Activated CD4-positive, alpha-beta T cell treated with anti-CD3 and anti-CD28 coated beads, Interleukin-2, amount 10 ng/mL, durations not matched to agents 7 days and 5 days (primary cell): Measurements from ENCODE around the gene DIP2A. TPM values are rescaled to one million over a fixed set of nuclear protein-coding genes. Genes with fewer than 3 reads are reported as not detected.
A peak's percentile ranks its signal among the peaks of the same experiment; 100 is the strongest.

ENCODE experiments used
- CTCF ChIA-PET: fragments of 350-600 bp; sonication (Branson Sonifier 250); formaldehyde crosslinking; loops from one replicate; lab custom pipeline; 2021; ENCODE audit warnings: antibody characterized with exemption; lab: Charles Lee
- POLR2A ChIA-PET: fragments of 350-600 bp; sonication (Branson Sonifier 250); formaldehyde crosslinking; loops from one replicate; lab custom pipeline; 2021; ENCODE audit warnings: antibody characterized with exemption; lab: Charles Lee
- DNase-seq: peaks from one replicate; pipeline ENCODE4 v3.0.0-alpha.2; 2020
- H3K27ac Mint-ChIP-seq: one replicate; pipeline ENCODE4 v1.8.0; 2021; ENCODE audit warnings: mild to moderate bottlenecking, moderate library complexity, mixed read lengths
- H3K27me3 Mint-ChIP-seq: one replicate; pipeline ENCODE4 v1.8.0; 2021; ENCODE audit warnings: mixed read lengths
- H3K36me3 Mint-ChIP-seq: one replicate; pipeline ENCODE4 v1.8.0; 2021; ENCODE audit warnings: low read depth, mixed read lengths
- H3K4me1 Mint-ChIP-seq: one replicate; pipeline ENCODE4 v1.8.0; 2021; ENCODE audit warnings: mixed read lengths
- H3K4me3 Mint-ChIP-seq: one replicate; pipeline ENCODE4 v1.8.0; 2021; ENCODE audit warnings: mild to moderate bottlenecking, moderate library complexity, mixed read lengths
- H3K9me3 Mint-ChIP-seq: one replicate; pipeline ENCODE4 v1.8.0; 2021; ENCODE audit warnings: mixed read lengths
- total RNA-seq, 2 experiments: library from RNA; stranded (reverse); gene quantifications; one replicate each; pipeline ENCODE4 v1.2.3, GENCODE V29; 2021

DIP2A gene
- total RNA-seq, 2 experiments from 2014 or later, result 57.6 to 62.1 TPM

DNA sequence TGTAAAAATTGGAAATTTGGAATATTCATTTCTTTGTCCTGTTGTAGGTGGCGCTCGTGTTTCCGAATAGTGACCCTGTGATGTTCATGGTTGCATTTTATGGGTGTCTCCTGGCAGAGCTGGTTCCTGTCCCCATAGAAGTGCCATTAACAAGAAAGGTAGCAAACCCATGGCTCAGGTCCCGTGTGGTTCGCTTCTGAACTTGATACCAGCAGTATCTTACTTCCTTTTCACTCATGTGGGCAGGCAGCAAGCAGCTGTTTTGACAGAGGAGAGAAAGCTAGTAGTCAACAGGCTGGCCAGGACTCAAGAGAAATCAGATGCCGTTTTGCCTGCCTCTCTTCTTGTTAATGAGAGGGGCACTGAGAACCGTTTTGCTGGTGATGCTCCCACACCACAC, 73.4 kb downstream of the DIP2A start:
- H3K36me3 Mint-ChIP-seq, result peaks cover 44% of the 10 kb centered on the region
- peaks cover 26% of the 10 kb centered on the region for H3K4me1 Mint-ChIP-seq
- no peaks in the 10 kb centered on the region for H3K9me3 Mint-ChIP-seq
- ChIA-PET POLR2A (interaction anchor here (0.6 kb wide), 1 partner anchor 198 kb away, joined by 3 read pairs; no protein-coding TSS in a partner anchor), CTCF (interaction anchor here (0.7 to 0.8 kb wide), 2 partner anchors 31 to 126 kb away, joined by 3 read pairs; no protein-coding TSS in a partner anchor)
- no peak overlapping the region for H3K4me3 Mint-ChIP-seq
- DNase-seq, result peak; percentile 38
- H3K27ac Mint-ChIP-seq, result peak overlapping the region; percentile 70
- H3K27me3 Mint-ChIP-seq, result no peaks in the 10 kb centered on the region

DNA sequence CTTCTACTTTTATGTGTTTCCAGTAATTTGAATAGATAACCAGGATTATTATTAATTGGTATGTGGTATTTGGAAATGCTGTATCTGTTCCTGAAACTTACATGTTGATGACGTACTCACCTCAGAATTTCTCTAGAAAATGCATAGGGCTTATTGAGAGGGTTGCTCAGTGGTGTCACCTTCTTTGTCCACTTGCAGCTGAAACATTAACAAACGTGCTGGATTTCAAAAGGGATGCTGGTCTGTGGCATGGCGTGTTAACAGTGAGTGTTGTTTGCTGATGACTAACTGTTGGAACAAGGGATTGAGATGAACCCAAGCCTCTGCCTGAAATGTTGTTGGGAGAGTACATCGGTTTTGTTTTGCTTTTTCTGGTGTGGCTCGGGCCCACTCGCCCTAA, 78.3 kb downstream of the DIP2A start:
- peaks cover 43% of the 10 kb centered on the region for H3K4me1 Mint-ChIP-seq
- peaks cover 62% of the 10 kb centered on the region for H3K36me3 Mint-ChIP-seq
- ChIA-PET POLR2A (no interaction called here), CTCF (no interaction called here)
- no peaks in the 10 kb centered on the region for H3K27me3 Mint-ChIP-seq
- no peak overlapping the region for H3K4me3 Mint-ChIP-seq
- DNase-seq, result no peak
- peak overlapping the region; percentile 3 for H3K27ac Mint-ChIP-seq
- H3K9me3 Mint-ChIP-seq, result no peaks in the 10 kb centered on the region

- Mint-ChIP-seq H3K27me3 (no peaks in the 10 kb centered on the region), H3K36me3 (peaks cover 64% of the 10 kb centered on the region), H3K4me1 (peaks cover 39% of the 10 kb centered on the region), H3K4me3 (no peak overlapping the region), H3K9me3 (no peaks in the 10 kb centered on the region), H3K27ac (peak overlapping the region; percentile 80)
- no peak for DNase-seq
- ChIA-PET CTCF (interaction anchor here (0.8 to 1.3 kb wide), 4 partner anchors 10 to 129 kb away, joined by 3 to 4 read pairs (median 4); no protein-coding TSS in a partner anchor), POLR2A (no interaction called here)
Observed at GRCh38 chr21:46538262-46538661, 79.6 kb downstream of the DIP2A start.

- Mint-ChIP-seq H3K27ac (peak overlapping the region; percentile 68), H3K27me3 (no peaks in the 10 kb centered on the region), H3K4me3 (no peak overlapping the region), H3K36me3 (peaks cover 67% of the 10 kb centered on the region), H3K4me1 (peaks cover 47% of the 10 kb centered on the region), H3K9me3 (no peaks in the 10 kb centered on the region)
- POLR2A ChIA-PET, result no interaction called here
- CTCF ChIA-PET, result interaction anchor here (1.1 to 1.3 kb wide), 2 partner anchors 30 to 129 kb away, joined by 3 to 4 read pairs; no protein-coding TSS in a partner anchor
- DNase-seq, result no peak
Observed at GRCh38 chr21:46538851-46539666, 80.4 kb downstream of the DIP2A start.

DNA sequence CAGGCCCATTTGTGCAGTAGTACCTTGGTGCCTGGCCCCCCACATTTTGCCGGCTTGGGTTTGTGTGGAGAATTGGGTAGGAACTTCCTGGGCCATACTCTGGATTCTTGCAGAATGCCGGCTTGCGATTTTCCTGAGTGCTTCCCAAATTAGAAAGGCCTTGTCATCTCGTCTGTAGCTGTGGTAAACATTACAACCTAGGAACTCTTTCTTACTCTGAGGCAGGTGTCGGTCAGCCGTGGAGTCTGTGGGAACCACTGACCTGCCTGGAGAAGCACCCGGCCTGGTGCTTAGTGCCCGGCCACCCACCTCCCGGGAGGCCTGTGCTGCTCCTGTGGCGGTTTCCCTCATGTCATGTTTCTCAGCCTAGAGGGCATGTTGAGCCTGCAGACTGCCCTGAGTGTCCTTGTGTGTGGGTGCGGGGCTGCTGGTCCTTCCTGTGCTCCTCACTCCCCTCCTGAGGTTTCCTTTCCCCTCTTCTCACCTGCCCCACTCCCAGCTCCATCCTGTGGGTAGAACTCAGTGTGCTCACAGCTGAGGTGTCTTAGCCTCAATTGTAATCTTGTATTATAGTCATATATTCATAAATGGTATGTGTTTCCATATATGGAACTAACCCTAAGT, 81.5 kb downstream of the DIP2A start:
- H3K4me1 Mint-ChIP-seq, result peaks cover 57% of the 10 kb centered on the region
- CTCF ChIA-PET, result interaction anchor here (0.7 kb wide), 1 partner anchor 43 kb away, joined by 4 read pairs; no protein-coding TSS in a partner anchor

GRCh38 chr21:46542588-46543124, 84.0 kb downstream of the DIP2A start:
- H3K27me3 Mint-ChIP-seq, result no peaks in the 10 kb centered on the region
- DNase-seq, result no peak
- no peaks in the 10 kb centered on the region for H3K9me3 Mint-ChIP-seq
- H3K4me1 Mint-ChIP-seq, result peaks cover 55% of the 10 kb centered on the region
- H3K4me3 Mint-ChIP-seq, result no peak overlapping the region
- H3K27ac Mint-ChIP-seq, result no peak overlapping the region
- CTCF ChIA-PET, result interaction anchor here (0.7 kb wide), 1 partner anchor 13 kb away, joined by 7 read pairs; no protein-coding TSS in a partner anchor
- POLR2A ChIA-PET, result no interaction called here
- H3K36me3 Mint-ChIP-seq, result peaks cover 75% of the 10 kb centered on the region

More for the DNA sequence above, 81.5 kb downstream of the DIP2A start:
- DNase-seq, result peak; percentile 34
- Mint-ChIP-seq H3K36me3 (peaks cover 69% of the 10 kb centered on the region), H3K9me3 (no peaks in the 10 kb centered on the region), H3K27ac (peak overlapping the region; percentile 73), H3K27me3 (no peaks in the 10 kb centered on the region), H3K4me3 (no peak overlapping the region)
- POLR2A ChIA-PET, result no interaction called here

- no peak for DNase-seq
- peak overlapping the region; percentile 80 for H3K27ac Mint-ChIP-seq
- H3K4me3 Mint-ChIP-seq, result no peak overlapping the region
- H3K36me3 Mint-ChIP-seq, result peaks cover 76% of the 10 kb centered on the region
- H3K4me1 Mint-ChIP-seq, result peaks cover 59% of the 10 kb centered on the region
- H3K9me3 Mint-ChIP-seq, result peaks cover 3% of the 10 kb centered on the region
- CTCF ChIA-PET, result no interaction called here
- POLR2A ChIA-PET, result no interaction called here
- no peaks in the 10 kb centered on the region for H3K27me3 Mint-ChIP-seq
Observed at GRCh38 chr21:46543306-46543705, 84.6 kb downstream of the DIP2A start.

- no peak overlapping the region for H3K4me3 Mint-ChIP-seq
- H3K9me3 Mint-ChIP-seq, result peaks cover 7% of the 10 kb centered on the region
- ChIA-PET CTCF (no interaction called here), POLR2A (no interaction called here)
- DNase-seq, result no peak
- peak overlapping the region; percentile 80 for H3K27ac Mint-ChIP-seq
- no peaks in the 10 kb centered on the region for H3K27me3 Mint-ChIP-seq
- peaks cover 81% of the 10 kb centered on the region for H3K36me3 Mint-ChIP-seq
- peaks cover 65% of the 10 kb centered on the region for H3K4me1 Mint-ChIP-seq
Observed at GRCh38 chr21:46544003-46544402, 85.3 kb downstream of the DIP2A start.

- no peaks in the 10 kb centered on the region for H3K27me3 Mint-ChIP-seq
- H3K36me3 Mint-ChIP-seq, result peaks cover 81% of the 10 kb centered on the region
- peaks cover 64% of the 10 kb centered on the region for H3K4me1 Mint-ChIP-seq
- DNase-seq, result peak; percentile 0
- CTCF ChIA-PET, result no interaction called here
- peaks cover 7% of the 10 kb centered on the region for H3K9me3 Mint-ChIP-seq
- H3K27ac Mint-ChIP-seq, result peak overlapping the region; percentile 83
- H3K4me3 Mint-ChIP-seq, result no peak overlapping the region
- POLR2A ChIA-PET, result no interaction called here
Observed at GRCh38 chr21:46544824-46545223, 86.1 kb downstream of the DIP2A start.

DNA sequence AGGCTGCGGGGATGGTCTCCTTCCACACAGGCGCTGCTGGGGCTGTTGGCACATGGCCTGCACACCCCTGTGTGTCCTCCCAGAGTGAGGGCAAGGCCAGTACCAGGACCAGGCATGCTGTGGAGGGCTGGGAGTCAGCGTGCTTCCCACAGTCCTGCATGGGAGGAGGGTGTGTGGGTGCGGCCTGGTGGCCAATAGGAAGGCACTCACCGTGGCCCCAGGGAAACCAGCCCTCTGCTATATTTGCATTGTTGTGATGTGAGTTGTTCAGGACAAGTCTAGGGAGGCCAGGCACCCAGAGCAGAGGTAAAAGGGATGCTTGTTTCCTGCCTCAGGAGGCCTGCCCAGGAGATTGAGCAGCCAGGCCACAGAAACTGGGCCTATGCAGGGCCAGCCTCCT, 86.7 kb downstream of the DIP2A start:
- POLR2A ChIA-PET, result no interaction called here

GRCh38 chr21:46545911-46546310, 87.2 kb downstream of the DIP2A start:
- no peak for DNase-seq
- Mint-ChIP-seq H3K36me3 (peaks cover 83% of the 10 kb centered on the region), H3K9me3 (peaks cover 7% of the 10 kb centered on the region), H3K27ac (peak overlapping the region; percentile 39), H3K4me1 (peaks cover 64% of the 10 kb centered on the region), H3K4me3 (no peak overlapping the region), H3K27me3 (no peaks in the 10 kb centered on the region)
- POLR2A ChIA-PET, result no interaction called here
- CTCF ChIA-PET, result no interaction called here

More for the DNA sequence above, 86.7 kb downstream of the DIP2A start:
- Mint-ChIP-seq H3K27ac (peak overlapping the region; percentile 83), H3K9me3 (peaks cover 7% of the 10 kb centered on the region), H3K27me3 (no peaks in the 10 kb centered on the region), H3K4me3 (no peak overlapping the region), H3K36me3 (peaks cover 80% of the 10 kb centered on the region), H3K4me1 (peaks cover 62% of the 10 kb centered on the region)
- DNase-seq, result no peak
- CTCF ChIA-PET, result no interaction called here

- H3K36me3 Mint-ChIP-seq, result peaks cover 82% of the 10 kb centered on the region
- H3K4me1 Mint-ChIP-seq, result peaks cover 64% of the 10 kb centered on the region
- no peak overlapping the region for H3K4me3 Mint-ChIP-seq
- POLR2A ChIA-PET, result no interaction called here
- no peak for DNase-seq
- H3K27me3 Mint-ChIP-seq, result no peaks in the 10 kb centered on the region
- H3K9me3 Mint-ChIP-seq, result peaks cover 7% of the 10 kb centered on the region
- H3K27ac Mint-ChIP-seq, result no peak overlapping the region
- CTCF ChIA-PET, result no interaction called here
Observed at GRCh38 chr21:46546799-46547198, 88.1 kb downstream of the DIP2A start.

DNA sequence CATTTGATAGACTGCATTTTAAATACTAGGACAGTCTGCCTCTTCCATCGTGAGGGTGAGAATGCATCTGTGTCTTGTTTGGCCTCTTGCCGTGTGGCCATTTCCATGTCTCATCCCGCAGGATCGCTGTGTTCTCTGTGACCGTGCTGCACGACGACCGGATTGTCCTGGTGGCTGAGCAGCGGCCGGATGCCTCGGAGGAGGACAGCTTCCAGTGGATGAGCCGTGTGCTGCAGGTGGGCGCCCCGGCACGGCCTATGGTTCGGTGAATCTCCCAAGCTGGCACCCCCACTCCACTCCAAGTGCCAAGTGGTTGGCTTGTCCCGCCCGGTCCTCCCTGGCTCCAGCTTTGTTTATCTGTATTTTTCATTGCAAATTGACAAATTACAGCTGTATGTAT, 91.0 kb downstream of the DIP2A start:
- CTCF ChIA-PET, result no interaction called here

More for the DNA sequence above, 91.0 kb downstream of the DIP2A start:
- Mint-ChIP-seq H3K9me3 (peaks cover 7% of the 10 kb centered on the region), H3K4me1 (peaks cover 62% of the 10 kb centered on the region), H3K27ac (peak overlapping the region; percentile 16), H3K36me3 (peaks cover 81% of the 10 kb centered on the region), H3K27me3 (no peaks in the 10 kb centered on the region), H3K4me3 (no peak overlapping the region)
- POLR2A ChIA-PET, result no interaction called here
- no peak for DNase-seq
